AG04450 (cell line): ENCODE data around the gene NFIA. TPM values are rescaled to one million over a fixed set of nuclear protein-coding genes. Genes with fewer than 3 reads are reported as not detected.

Source experiments
- CTCF ChIA-PET: fragments of 300-600, 350-600 bp; formaldehyde crosslinking; extraction: SDS; loops from one replicate; lab custom pipeline; 2022; ENCODE audit warnings: antibody characterized with exemption, inconsistent platforms; lab: Charles Lee
- POLR2A ChIA-PET: fragments of 350-600 bp; formaldehyde crosslinking; extraction: SDS; loops from one replicate; lab custom pipeline; 2021; ENCODE audit warnings: antibody characterized with exemption, inconsistent platforms; lab: Yijun Ruan, JAX
- DNase-seq: peaks from one replicate; pipeline ENCODE4 v3.0.0-alpha.2; 2011; ENCODE audit warnings: low read depth, low spot score
- H3K27ac ChIP-seq: one replicate; pipeline ENCODE4 v1.5.1; 2012; ENCODE audit warnings: low read depth, low read length, control low read depth
- H3K27me3 ChIP-seq: one replicate; pipeline ENCODE4 v1.6.0; 2012; ENCODE audit warnings: low read length; ENCODE audit not compliant: control insufficient read depth, insufficient read depth
- H3K4me3 ChIP-seq: 2 replicates; pipeline ENCODE4 v1.5.1; 2011; ENCODE audit warnings: mild to moderate bottlenecking, low read depth, low read length, control low read depth
- H3K9me3 ChIP-seq: 2 replicates; pipeline ENCODE4 v1.5.1; 2012; ENCODE audit warnings: low read length; ENCODE audit not compliant: control insufficient read depth, insufficient read depth
- polyA plus RNA-seq: library from polyadenylated mRNA; depleted of rRNA; stranded (reverse); fragments of >200 nt; gene quantifications from 2 replicates; pipeline ENCODE4 v1.2.3, GENCODE V29; 2011
- TF ChIP-seq, protein P1 (sequence below): IDR thresholded peaks from 2 replicates; pipeline ENCODE4 v1.5.1; 2011; ENCODE audit warnings: low read depth, low read length, control low read depth, inconsistent platforms

NFIA gene
- polyA plus RNA-seq, 1 experiment: 3.9 TPM

- ChIA-PET CTCF (no interaction called here), POLR2A (no interaction called here)
- TF ChIP-seq, protein P1, sequence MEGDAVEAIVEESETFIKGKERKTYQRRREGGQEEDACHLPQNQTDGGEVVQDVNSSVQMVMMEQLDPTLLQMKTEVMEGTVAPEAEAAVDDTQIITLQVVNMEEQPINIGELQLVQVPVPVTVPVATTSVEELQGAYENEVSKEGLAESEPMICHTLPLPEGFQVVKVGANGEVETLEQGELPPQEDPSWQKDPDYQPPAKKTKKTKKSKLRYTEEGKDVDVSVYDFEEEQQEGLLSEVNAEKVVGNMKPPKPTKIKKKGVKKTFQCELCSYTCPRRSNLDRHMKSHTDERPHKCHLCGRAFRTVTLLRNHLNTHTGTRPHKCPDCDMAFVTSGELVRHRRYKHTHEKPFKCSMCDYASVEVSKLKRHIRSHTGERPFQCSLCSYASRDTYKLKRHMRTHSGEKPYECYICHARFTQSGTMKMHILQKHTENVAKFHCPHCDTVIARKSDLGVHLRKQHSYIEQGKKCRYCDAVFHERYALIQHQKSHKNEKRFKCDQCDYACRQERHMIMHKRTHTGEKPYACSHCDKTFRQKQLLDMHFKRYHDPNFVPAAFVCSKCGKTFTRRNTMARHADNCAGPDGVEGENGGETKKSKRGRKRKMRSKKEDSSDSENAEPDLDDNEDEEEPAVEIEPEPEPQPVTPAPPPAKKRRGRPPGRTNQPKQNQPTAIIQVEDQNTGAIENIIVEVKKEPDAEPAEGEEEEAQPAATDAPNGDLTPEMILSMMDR: no peak
- Histone ChIP-seq H3K27ac (no peak overlapping the region), H3K9me3 (no peaks in the 10 kb centered on the region), H3K4me3 (no peak overlapping the region), H3K27me3 (no peaks in the 10 kb centered on the region)
- DNase-seq: no peak
Observed at GRCh38 chr1:61213245-61214011, 131.1 kb downstream of the NFIA start.

DNA sequence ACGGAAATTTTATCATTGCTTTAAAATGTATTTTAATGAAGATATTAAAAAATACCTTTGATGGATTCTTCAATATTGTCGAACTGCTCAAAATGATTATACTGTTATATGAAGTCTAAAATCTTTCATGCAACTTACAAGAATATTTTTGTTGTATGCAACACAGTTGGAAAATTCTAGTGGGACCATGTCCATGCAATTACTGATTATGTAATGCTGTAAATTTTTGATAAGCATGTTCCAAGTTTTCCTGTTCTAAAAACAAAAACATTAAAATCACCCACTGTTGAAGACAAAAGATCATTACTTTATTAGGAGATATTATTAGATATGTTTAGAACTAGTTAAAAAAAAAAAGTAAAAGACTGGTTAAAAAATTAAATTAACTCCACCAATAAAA is 132.8 kb downstream of the NFIA start:
- H3K27ac ChIP-seq: no peak overlapping the region
- POLR2A ChIA-PET: no interaction called here
- DNase-seq: no peak
- CTCF ChIA-PET: no interaction called here
- TF ChIP-seq, protein P1: no peak
- no peaks in the 10 kb centered on the region for H3K27me3 ChIP-seq
- no peaks in the 10 kb centered on the region for H3K9me3 ChIP-seq
- H3K4me3 ChIP-seq: no peak overlapping the region

GRCh38 chr1:61215676-61216289 is 133.4 kb downstream of the NFIA start:
- POLR2A ChIA-PET: no interaction called here
- CTCF ChIA-PET: no interaction called here
- no peaks in the 10 kb centered on the region for H3K9me3 ChIP-seq
- H3K27ac ChIP-seq: no peak overlapping the region
- TF ChIP-seq, protein P1: no peak
- DNase-seq: no peak
- no peak overlapping the region for H3K4me3 ChIP-seq
- no peaks in the 10 kb centered on the region for H3K27me3 ChIP-seq

DNA sequence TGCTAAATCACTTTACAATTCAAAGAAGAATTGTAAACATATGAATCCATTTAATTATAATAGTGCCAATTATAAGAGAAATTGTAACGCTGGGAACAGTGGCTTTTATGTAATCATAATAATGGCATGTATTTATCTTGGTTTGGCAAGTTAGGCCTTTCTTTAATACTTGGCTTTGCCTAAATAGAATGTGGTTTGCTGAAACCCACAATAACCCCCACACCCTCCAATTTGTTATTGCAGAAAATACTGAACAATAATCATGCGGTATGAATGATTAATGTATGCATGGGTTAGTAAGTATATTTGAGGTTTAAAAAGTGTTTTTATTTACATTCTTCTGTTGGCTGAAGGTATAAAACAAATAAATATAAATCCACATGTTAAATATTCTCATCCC is 138.2 kb downstream of the NFIA start:
- Histone ChIP-seq H3K4me3 (no peak overlapping the region), H3K27me3 (no peaks in the 10 kb centered on the region), H3K9me3 (no peaks in the 10 kb centered on the region), H3K27ac (no peak overlapping the region)
- POLR2A ChIA-PET: no interaction called here
- DNase-seq: no peak
- CTCF ChIA-PET: interaction anchor here (0.6 kb wide), 1 partner anchor 122 kb away, joined by 3 read pairs; no protein-coding TSS in a partner anchor
- TF ChIP-seq, protein P1: no peak

- no peak for DNase-seq
- TF ChIP-seq, protein P1: no peak
- no peak overlapping the region for H3K4me3 ChIP-seq
- H3K27me3 ChIP-seq: no peaks in the 10 kb centered on the region
- no peaks in the 10 kb centered on the region for H3K9me3 ChIP-seq
- ChIA-PET POLR2A (no interaction called here), CTCF (no interaction called here)
- H3K27ac ChIP-seq: no peak overlapping the region
Observed at GRCh38 chr1:61221642-61222041, 139.3 kb downstream of the NFIA start.
